HuH-7 (cell line): ENCODE results near the gene SHTN1.

Experiments
- DNase-seq: peaks from one replicate; pipeline ENCODE4 v3.0.0; 2011; ENCODE audit warnings: low spot score

Gene SHTN1

GRCh38 chr10:116915340-116915739, 89.6 kb downstream of the SHTN1 start:
- no peak for DNase-seq

GRCh38 chr10:116913695-116914094, 91.3 kb downstream of the SHTN1 start:
- no peak for DNase-seq

- DNase-seq, result peak; percentile 7
Measured at GRCh38 chr10:116912162-116912561, 92.8 kb downstream of the SHTN1 start.

DNA sequence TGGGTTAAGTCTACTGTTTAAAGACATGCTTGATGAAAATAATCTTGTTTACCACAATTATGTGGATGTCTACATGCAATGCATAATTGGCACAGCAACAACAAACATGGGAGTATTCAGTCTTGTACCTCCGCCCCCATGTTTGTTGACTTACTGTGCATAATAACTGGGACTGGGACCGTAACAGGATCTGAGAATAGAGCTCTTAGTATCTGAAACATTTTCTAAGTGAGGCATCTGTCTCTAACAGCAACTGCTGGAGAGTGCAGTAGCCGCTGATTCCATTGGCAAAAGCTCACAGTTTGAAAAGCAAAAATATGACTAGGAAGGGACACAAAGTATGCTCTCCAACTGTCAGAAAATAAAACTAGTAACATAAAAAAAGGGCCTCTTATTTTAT, 94.1 kb downstream of the SHTN1 start:
- DNase-seq, result no peak

- no peak for DNase-seq
Measured at GRCh38 chr10:116909307-116909706, 95.7 kb downstream of the SHTN1 start.

GRCh38 chr10:116907245-116907987, 97.6 kb downstream of the SHTN1 start:
- no peak for DNase-seq

DNA sequence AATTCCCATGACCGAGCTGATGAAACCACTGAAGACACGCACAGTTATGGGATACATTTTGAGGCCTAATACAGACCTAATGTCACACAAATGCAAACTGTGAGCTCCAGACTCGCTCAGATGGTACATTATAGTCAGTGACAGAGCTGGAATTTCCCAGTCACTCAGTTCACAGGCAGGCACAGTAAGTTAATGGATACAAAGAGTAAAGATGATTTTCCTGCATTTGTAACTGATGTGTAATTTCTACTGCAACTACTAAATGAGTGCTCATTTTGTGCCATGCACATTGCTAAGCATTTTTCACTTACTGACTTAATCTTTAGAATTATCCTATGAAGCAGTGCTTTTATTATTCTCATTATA, 99.2 kb downstream of the SHTN1 start:
- DNase-seq, result no peak

GRCh38 chr10:116899626-116900025, 105.4 kb downstream of the SHTN1 start:
- DNase-seq, result no peak

DNA sequence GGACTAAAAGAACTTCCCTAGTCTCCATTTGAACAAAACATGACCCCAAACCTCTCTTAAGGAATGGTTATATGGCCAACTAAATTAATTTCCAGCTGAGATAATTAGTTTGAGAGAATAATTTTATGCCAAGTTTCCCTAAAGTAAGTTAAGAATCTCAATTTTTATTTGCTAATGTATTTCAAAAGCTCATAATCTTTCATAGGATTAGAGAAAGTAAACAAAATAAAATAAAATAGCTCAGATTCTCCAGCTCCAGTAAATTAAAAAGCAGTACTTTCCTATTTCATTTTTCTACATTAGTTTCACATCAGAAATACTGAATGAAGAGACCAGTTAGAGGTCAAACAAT, 111.3 kb downstream of the SHTN1 start:
- DNase-seq, result no peak

DNA sequence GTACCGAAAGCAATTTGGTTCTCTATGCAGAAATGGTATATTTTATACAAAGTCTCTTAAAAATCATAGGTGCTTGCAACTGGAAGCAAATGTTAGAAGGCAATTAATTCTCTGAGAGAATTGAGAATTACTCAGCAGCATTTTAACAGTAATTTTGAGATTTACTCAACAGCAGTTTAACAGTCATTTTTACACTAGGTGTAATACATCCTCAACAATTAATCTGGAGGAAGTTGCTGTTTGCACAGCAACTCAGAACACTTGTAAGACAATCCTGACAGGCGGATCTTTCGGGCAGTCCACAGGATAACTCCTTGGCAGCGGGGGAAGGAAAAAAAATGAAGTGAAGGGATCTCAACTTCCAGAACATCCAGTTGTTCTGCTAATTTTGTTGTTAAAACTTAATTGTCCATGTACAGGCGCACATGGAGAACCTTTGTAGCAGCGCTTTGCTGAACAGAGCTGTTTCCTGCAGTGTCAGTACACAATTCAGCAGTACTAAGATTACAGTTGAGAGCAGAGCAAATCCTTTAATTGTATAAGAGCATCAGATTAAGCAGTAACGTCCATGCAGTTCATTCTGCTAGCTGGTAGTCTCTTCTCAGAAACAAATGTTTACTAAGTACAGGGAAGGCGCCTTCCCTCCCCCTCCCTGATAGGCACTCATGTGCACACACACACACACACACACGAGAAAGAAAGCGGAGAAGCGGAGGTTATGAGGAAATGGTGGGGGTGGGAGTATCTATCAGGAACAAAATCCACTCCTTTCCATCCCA, 111.9 kb downstream of the SHTN1 start:
- no peak for DNase-seq

DNA sequence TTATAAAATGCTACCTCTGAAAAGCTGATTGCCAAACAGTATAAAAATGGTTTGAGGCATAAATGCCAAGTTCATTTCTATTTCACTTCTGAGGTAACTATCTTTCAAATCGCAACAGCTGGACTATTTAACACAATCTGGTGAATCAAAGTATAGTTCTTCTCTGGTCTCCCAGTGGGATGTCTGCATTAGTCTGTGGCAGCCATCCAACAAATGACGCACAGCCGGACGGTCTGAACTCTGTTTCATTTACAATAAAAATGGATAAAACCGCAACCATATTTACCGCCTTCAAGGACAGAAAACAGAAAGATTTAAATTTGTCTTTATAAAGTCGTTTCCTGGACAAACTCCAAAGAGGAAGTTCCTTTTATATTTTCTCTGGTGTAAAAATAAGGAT, 113.8 kb downstream of the SHTN1 start:
- DNase-seq, result no peak

DNA sequence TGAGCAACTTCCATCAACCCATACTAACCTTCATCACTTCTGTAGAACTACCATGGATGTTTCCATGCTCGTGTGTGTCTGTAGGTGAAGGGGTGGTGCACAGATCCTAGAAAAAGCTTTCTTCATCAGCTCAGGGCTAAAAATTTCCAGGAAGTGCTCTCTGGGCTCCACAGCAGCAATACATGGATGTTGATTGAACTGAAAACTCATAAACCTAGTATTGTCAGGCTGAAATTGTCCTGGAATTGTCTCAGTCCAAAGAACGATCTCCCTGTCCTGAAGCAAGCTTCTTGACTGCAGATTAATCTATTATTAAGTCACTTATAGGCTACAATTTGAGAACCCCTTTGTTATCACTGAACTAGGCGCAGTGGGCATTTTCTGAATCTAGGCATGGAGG, 115.9 kb downstream of the SHTN1 start:
- no peak for DNase-seq

GRCh38 chr10:116888380-116889055, 116.5 kb downstream of the SHTN1 start:
- peak; percentile 20 for DNase-seq

DNA sequence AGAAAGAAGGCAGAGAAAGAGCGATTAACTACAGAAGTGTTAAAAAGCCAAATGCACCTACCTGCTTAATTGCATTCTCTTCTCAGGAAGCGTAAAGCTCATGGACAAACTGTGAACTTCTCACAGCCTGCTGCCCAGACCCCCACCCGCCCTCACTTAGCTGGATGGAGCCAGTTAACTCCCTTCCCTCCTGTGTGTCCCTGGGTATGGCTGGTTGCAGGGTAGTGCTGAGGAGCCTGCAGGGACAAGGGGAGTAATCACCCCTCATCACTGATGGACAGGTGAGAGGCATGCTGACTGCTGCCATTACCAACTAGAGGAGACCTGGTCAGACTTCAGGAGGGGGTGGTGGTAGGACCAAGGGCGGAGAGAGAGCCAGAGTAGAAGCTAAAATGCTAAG, 118.2 kb downstream of the SHTN1 start:
- no peak for DNase-seq

- no peak for DNase-seq
Measured at GRCh38 chr10:116882639-116883038, 122.3 kb downstream of the SHTN1 start.

DNA sequence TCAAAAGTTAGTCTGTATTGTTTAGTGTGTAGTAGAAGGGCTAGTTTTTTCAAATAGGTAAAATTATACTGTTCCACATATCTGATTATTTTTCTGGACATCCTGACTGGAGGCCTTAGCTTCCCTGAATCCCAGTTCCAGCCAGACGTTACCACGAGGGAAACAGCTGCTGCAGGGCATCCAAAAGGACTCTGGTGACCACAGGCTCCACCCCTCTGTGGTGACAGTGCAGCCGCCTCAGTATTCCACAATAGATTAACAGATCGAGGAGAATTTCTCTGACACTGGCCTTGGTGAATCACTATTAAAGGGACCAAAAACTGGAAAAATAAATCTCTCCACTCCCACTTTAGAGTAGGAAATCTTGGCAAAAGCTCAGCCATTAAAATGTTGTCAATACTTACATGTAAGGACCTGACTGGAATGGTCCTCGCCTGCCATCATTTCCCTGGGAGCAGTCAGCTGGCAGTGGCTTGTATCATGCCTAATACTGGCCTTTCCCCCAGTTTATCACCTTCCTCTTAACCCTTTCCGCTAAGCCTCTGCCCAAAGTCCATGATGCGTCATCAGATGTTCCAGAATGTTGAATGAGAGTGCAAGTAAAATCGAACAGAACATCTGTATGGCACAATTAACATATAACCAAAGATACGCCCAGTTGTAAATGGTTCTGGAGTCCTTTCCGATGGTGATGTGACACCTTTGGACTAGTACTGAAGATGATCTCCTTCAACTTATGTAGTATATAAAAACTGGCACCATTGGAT, 124.1 kb downstream of the SHTN1 start:
- DNase-seq, result no peak

- DNase-seq, result no peak
Measured at GRCh38 chr10:116879817-116880216, 125.2 kb downstream of the SHTN1 start.

DNA sequence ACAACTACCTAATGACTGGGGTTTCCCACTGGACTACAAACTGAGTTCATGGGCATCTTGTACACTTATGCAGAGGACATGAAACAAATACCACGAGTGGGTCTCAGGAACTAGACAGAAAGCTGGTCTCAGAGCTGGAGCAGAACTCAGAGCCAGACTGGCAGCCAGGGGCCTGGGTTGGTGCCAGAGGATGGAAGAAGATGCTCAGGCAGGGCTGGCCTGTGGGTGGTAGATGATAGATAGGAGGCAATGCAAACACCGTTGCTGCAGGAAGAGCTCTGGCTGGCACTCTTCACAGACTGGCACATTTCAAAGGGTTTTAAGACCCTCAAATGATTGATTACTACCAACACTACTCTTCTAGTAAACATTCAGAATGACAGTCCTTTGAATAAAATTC, 126.9 kb downstream of the SHTN1 start:
- DNase-seq, result no peak

DNA sequence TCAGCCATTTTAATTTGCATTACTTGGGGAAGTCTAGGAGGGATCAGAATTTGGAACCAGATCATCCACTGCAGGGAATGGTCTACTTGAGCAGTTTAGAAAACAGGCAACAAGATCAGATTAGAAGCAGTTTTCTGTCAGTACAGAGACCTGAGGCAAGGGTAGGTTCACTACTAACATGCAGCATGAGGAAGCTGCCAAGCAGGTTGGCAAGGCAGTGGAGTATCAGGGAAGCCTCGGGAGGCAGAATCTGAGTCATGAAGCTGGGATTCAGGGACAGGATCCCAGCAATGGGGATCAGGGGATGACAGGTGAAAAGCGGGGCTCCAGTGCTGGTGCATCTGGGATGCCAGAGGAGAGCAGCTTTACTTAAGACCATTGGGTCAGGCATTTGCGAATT, 127.6 kb downstream of the SHTN1 start:
- no peak for DNase-seq

- no peak for DNase-seq
Measured at GRCh38 chr10:116875897-116876296, 129.1 kb downstream of the SHTN1 start.

DNA sequence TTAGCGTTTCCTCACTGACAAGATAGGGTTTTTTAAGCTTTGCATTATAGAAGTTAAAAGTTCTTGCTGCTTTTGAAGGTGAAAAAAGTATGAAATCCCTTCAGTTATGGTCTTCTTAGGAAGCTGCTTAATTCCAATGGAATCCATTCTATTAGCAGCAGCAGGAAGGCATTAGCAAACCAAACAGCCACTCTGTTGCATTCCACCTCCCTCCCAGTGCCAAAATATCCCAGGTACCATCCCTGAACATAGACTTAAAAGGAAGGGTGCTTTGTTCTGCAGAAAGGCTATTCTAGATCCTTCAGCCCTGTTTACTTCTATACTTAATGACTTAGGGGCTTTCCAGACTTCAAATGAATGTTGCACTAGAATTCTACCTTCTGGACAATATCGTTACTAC, 131.9 kb downstream of the SHTN1 start:
- no peak for DNase-seq

- no peak for DNase-seq
Measured at GRCh38 chr10:116870949-116871348, 134.0 kb downstream of the SHTN1 start.

DNA sequence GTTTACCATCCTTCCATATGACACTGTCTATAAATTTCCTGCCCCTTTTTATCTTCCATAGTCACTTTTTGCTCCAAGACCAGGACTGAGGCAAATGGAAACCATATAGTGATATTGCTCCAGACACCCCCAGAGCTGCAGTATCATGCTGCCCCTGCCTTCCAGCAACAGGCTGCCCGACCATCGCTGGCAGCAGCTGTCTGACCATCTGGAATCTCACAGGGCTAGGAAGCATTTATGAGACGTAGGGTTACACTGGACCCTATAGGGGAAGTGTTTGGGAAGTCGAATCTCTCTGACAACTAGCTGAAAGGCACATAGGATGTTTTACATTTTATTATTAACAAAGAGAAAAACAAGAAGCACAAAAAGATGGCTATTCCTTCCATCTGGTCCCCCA, 136.3 kb downstream of the SHTN1 start:
- DNase-seq, result no peak
